ENCODE results near the gene PRDM5. TPM values are rescaled to one million over a fixed set of nuclear protein-coding genes. Genes with fewer than 3 reads are reported as not detected.

PRDM5 gene
- total and polyA plus RNA-seq, 2 of the 13 experiments (the other 11 are each of a cell fraction or from before 2014, with no cell fraction given) = not detected

DNA sequence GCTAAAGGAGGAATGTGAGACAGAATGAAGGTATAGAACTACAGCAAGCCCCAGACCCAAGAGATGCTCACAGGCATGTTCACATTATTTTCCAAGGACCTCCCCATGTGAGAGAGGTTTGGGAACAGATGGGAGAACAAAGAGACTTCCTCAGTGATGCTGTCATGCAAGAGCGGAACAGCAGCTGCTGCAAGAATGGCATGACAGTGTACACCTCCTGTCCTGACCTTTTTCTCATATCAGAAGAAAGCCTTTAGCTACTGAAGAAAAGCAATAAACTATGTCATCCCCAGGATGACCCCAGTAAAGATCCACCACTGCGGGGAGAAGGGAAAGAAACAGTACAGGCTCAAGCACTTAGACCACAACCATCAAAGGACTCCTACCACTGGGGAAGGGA, 7.2 kb downstream of the PRDM5 start (continued):
- TF ChIP-seq, protein P1, sequence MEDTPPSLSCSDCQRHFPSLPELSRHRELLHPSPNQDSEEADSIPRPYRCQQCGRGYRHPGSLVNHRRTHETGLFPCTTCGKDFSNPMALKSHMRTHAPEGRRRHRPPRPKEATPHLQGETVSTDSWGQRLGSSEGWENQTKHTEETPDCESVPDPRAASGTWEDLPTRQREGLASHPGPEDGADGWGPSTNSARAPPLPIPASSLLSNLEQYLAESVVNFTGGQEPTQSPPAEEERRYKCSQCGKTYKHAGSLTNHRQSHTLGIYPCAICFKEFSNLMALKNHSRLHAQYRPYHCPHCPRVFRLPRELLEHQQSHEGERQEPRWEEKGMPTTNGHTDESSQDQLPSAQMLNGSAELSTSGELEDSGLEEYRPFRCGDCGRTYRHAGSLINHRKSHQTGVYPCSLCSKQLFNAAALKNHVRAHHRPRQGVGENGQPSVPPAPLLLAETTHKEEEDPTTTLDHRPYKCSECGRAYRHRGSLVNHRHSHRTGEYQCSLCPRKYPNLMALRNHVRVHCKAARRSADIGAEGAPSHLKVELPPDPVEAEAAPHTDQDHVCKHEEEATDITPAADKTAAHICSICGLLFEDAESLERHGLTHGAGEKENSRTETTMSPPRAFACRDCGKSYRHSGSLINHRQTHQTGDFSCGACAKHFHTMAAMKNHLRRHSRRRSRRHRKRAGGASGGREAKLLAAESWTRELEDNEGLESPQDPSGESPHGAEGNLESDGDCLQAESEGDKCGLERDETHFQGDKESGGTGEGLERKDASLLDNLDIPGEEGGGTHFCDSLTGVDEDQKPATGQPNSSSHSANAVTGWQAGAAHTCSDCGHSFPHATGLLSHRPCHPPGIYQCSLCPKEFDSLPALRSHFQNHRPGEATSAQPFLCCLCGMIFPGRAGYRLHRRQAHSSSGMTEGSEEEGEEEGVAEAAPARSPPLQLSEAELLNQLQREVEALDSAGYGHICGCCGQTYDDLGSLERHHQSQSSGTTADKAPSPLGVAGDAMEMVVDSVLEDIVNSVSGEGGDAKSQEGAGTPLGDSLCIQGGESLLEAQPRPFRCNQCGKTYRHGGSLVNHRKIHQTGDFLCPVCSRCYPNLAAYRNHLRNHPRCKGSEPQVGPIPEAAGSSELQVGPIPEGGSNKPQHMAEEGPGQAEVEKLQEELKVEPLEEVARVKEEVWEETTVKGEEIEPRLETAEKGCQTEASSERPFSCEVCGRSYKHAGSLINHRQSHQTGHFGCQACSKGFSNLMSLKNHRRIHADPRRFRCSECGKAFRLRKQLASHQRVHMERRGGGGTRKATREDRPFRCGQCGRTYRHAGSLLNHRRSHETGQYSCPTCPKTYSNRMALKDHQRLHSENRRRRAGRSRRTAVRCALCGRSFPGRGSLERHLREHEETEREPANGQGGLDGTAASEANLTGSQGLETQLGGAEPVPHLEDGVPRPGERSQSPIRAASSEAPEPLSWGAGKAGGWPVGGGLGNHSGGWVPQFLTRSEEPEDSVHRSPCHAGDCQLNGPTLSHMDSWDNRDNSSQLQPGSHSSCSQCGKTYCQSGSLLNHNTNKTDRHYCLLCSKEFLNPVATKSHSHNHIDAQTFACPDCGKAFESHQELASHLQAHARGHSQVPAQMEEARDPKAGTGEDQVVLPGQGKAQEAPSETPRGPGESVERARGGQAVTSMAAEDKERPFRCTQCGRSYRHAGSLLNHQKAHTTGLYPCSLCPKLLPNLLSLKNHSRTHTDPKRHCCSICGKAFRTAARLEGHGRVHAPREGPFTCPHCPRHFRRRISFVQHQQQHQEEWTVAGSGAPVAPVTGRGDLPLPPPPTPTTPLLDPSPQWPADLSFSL (CRISPR knock-in tag; IDR thresholded peaks at IDR 0.05) = no peak

DNA sequence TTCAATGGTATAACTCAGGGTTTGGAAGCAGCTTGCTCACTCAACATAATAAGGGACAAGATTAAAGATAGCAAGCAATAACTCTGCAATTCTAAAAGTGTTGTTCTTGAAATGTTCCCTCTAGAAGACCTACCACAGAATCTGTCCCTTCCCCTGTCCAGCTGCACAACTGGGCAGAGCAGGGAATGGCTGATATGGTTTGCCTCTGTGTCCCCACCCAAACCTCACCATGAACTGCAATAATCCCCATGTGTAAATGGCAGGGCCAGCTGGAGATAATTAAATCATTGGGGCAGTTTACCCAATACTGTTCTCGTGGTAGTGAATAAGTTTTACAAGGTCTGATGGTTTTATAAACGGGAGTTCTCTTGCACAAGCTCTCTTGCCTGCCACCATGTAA, 19.1 kb downstream of the PRDM5 start:
- ATAC-seq = no peak
- no peak for DNase-seq (ENCODE audit: low spot score)
- no peak overlapping the region for H3K27ac ChIP-seq (ENCODE audit: extremely low read length, insufficient read depth, low read length)
- no peak for FAIRE-seq
- H4K20me1 ChIP-seq (ENCODE audit: insufficient read depth, low read length) = no peaks in the 10 kb centered on the region
- no peaks in the 10 kb centered on the region for H3K36me3 ChIP-seq (replicated peaks in 1 of 2; ENCODE audit: control insufficient read depth in 1 of 2, insufficient read depth in 2 of 2, low read length in 2 of 2)
- in situ Hi-C loops (cut with HindIII; ENCODE audit: extremely low pct_ligation_motif_present, low pct_unique_long_range_greater_than_20kb) (no loop called here), intact Hi-C loops (cut with micrococcal nuclease; ENCODE audit: unreplicated experiment) (no loop called here)
- no peak overlapping the region for H3K4me3 ChIP-seq (replicated peaks in 1 of 3; ENCODE audit: insufficient read depth in 1 of 3, low read depth in 2 of 3, low read length in 3 of 3)
- no peak overlapping the region for H2AFZ ChIP-seq (ENCODE audit: low read length)
- no peaks in the 10 kb centered on the region for H3K4me1 ChIP-seq (ENCODE audit: insufficient read depth, low read length)
- no TSS peak for BruUV-seq (replicated peaks)
- CTCF ChIA-PET (ENCODE audit: low intra/inter-chr PET ratio, low total read pairs) = no interaction called here
- POLR2A ChIA-PET = no interaction called here
- no peaks in the 10 kb centered on the region for H3K27me3 ChIP-seq (ENCODE audit: control insufficient read depth in 1 of 2, insufficient read depth in 2 of 2, low read length in 2 of 2)
- no peak overlapping the region for H3K9ac ChIP-seq (ENCODE audit: insufficient read depth, low read depth, low read length)
- no peaks in the 10 kb centered on the region for H3K9me3 ChIP-seq (ENCODE audit: low read length)
- H3K4me2 ChIP-seq (ENCODE audit: low read depth, low read length) = no peak overlapping the region
- H3K79me2 ChIP-seq (ENCODE audit: insufficient read depth, low read length) = no peaks in the 10 kb centered on the region
- WGBS (ENCODE audit: low lambda C conversion rate) = 0% methylated on average over 2 of the region's 2 CpGs
- no peak for TF ChIP-seq GATA4 (IDR thresholded peaks at IDR 0.05; ENCODE audit: borderline replicate concordance, low read depth)
- TF ChIP-seq, protein P2, sequence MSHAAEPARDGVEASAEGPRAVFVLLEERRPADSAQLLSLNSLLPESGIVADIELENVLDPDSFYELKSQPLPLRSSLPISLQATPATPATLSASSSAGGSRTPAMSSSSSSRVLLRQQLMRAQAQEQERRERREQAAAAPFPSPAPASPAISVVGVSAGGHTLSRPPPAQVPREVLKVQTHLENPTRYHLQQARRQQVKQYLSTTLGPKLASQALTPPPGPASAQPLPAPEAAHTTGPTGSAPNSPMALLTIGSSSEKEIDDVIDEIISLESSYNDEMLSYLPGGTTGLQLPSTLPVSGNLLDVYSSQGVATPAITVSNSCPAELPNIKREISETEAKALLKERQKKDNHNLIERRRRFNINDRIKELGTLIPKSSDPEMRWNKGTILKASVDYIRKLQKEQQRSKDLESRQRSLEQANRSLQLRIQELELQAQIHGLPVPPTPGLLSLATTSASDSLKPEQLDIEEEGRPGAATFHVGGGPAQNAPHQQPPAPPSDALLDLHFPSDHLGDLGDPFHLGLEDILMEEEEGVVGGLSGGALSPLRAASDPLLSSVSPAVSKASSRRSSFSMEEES (CRISPR knock-in tag; IDR thresholded peaks at IDR 0.05) = no peak
- no peak for TF ChIP-seq BHLHE40 (IDR thresholded peaks at IDR 0.05; ENCODE audit: low read length)
- TF ChIP-seq ZNF567 (CRISPR knock-in tag; IDR thresholded peaks at IDR 0.05; ENCODE audit: borderline replicate concordance) = no peak
- no peak for TF ChIP-seq NCOR1 (IDR thresholded peaks at IDR 0.05; ENCODE audit: borderline replicate concordance, low read length)
- TF ChIP-seq ZBTB42 (CRISPR knock-in tag; IDR thresholded peaks at IDR 0.05) = no peak
- TF ChIP-seq POLR2AphosphoS5 (IDR thresholded peaks at IDR 0.05; ENCODE audit: low read depth, low read length) = no peak
- TF ChIP-seq, protein P3, sequence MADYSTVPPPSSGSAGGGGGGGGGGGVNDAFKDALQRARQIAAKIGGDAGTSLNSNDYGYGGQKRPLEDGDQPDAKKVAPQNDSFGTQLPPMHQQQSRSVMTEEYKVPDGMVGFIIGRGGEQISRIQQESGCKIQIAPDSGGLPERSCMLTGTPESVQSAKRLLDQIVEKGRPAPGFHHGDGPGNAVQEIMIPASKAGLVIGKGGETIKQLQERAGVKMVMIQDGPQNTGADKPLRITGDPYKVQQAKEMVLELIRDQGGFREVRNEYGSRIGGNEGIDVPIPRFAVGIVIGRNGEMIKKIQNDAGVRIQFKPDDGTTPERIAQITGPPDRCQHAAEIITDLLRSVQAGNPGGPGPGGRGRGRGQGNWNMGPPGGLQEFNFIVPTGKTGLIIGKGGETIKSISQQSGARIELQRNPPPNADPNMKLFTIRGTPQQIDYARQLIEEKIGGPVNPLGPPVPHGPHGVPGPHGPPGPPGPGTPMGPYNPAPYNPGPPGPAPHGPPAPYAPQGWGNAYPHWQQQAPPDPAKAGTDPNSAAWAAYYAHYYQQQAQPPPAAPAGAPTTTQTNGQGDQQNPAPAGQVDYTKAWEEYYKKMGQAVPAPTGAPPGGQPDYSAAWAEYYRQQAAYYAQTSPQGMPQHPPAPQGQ (CRISPR knock-in tag; IDR thresholded peaks at IDR 0.05; ENCODE audit: borderline replicate concordance) = no peak
- no peak for TF ChIP-seq FOXA3 (CRISPR knock-in tag; IDR thresholded peaks at IDR 0.05)
